GM21825 (cell line): ENCODE data around the gene SPATA25.

Experiments
- ATAC-seq: cut with Tn5 transposase; IDR thresholded peaks from one replicate; pipeline ENCODE4 v1.9.1; 2021; ENCODE audit warnings: mild to moderate bottlenecking, moderate library complexity; ENCODE audit not compliant: unreplicated experiment

Gene SPATA25

GRCh38 chr20:45867136-45867818 is 20.1 kb downstream of the SPATA25 start:
- ATAC-seq = no peak

GRCh38 chr20:45866454-45866853 is 21.0 kb downstream of the SPATA25 start:
- ATAC-seq = no peak

GRCh38 chr20:45863543-45864470 is 23.6 kb downstream of the SPATA25 start:
- no peak for ATAC-seq

- ATAC-seq = no peak
These were observed 26.0 kb downstream of the SPATA25 start for GRCh38 chr20:45861221-45862075.

GRCh38 chr20:45860560-45861220 is 26.7 kb downstream of the SPATA25 start:
- no peak for ATAC-seq

- ATAC-seq = no peak
These were observed 27.5 kb downstream of the SPATA25 start for GRCh38 chr20:45859916-45860315.

- peak; percentile 28 for ATAC-seq
These were observed 29.6 kb downstream of the SPATA25 start for GRCh38 chr20:45857882-45858216.

GRCh38 chr20:45857114-45857881 is 30.1 kb downstream of the SPATA25 start, which contains the start of the genes ACOT8 and ZSWIM3:
TSS of gene ACOT8 (minus strand) at chr20:45857392. CDS start at chr20:45857315, 77 bp downstream.
TSS of gene ZSWIM3 (plus strand) at chr20:45857614. CDS start at chr20:45857826, 212 bp downstream.
- ATAC-seq = peak; percentile 91

- ATAC-seq = no peak
These were observed 33.9 kb downstream of the SPATA25 start for GRCh38 chr20:45853484-45853883.

GRCh38 chr20:45852326-45852725 is 35.1 kb downstream of the SPATA25 start:
- ATAC-seq = no peak

- ATAC-seq = no peak
These were observed 35.9 kb downstream of the SPATA25 start for GRCh38 chr20:45851501-45851900.

- no peak for ATAC-seq
These were observed 36.5 kb downstream of the SPATA25 start for GRCh38 chr20:45850926-45851325.

GRCh38 chr20:45850238-45850637 is 37.2 kb downstream of the SPATA25 start:
- no peak for ATAC-seq

GRCh38 chr20:45848969-45849582 is 38.3 kb downstream of the SPATA25 start:
- ATAC-seq = no peak

GRCh38 chr20:45848421-45848820 is 39.0 kb downstream of the SPATA25 start:
- ATAC-seq = no peak

GRCh38 chr20:45845452-45845851 is 42.0 kb downstream of the SPATA25 start:
- ATAC-seq = no peak

GRCh38 chr20:45843506-45843905 is 43.9 kb downstream of the SPATA25 start:
- no peak for ATAC-seq

GRCh38 chr20:45842169-45842812 is 45.1 kb downstream of the SPATA25 start:
- no peak for ATAC-seq
